ENCODE data around the gene RAPGEF4.

RAPGEF4 gene

DNA sequence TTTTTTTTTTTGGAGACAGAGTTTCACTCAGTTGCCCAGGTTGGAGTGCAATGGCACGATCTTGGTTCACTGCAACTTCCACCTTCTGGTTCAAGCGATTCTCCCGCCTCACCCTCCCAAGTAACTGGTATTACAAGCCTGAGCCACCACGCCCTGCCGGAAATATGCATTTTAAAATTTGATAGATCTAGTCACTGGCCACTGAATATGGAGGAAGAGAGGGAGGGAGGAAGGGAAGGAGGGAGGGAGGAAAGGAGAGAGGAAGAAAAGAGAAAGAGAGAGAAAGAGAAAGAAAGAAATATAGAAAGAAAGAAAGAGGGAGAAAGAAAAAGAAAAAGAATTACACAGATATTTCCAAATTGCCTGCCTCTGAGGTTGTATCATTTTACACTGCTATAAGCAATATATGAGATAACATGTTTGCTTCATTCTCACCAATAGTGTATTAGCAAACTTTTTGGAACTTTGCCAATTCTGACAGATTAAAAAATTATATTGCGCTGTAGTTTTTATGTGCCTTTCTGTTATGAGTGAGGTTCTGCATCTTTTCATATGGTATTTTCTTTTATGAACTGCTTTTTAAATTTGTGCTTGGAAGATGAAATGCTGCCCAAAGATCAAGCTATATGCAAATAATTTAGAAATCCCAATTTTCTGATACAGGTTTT lies 178.8 kb downstream of the RAPGEF4 start:
- no peak for DNase-seq

DNA sequence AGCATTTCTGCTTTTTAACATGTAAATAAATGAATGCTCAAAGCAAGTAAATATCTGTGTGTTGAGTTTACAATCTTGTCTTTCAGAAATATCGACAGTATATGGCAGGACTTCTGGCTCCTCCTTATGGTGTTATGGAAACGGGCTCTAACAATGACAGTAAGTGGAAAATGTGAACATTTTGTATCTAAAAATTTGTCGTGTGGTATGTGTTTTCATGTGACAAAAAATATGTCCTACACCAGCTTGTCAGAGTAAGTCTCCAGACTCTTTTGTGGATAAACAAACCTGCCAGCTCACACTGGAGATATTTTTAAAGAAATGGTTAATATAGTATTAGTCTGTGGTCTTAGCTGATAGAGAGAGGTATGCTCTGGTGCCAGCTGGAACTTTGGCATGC lies 182.1 kb downstream of the RAPGEF4 start:
- no peak for DNase-seq

DNA sequence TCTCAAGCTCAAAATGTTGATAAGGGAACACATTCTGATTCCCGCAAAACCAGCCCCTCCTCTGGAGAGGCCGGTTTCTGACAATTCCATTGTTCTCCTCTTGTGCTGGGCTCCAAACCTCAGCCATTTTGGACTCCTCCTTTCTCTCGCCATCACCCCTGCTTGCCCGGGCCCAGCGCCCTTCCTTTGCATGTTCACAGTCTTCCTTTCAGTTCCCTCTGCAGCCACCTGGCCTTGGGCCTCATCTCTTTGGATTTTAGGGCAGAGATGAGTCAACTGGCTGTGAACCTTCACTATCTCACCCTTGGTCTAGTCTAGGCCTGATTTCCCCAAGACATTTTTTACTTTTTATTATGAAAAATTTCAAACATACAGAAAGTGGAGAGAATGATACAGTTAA lies 184.1 kb downstream of the RAPGEF4 start:
- no peak for DNase-seq

DNA sequence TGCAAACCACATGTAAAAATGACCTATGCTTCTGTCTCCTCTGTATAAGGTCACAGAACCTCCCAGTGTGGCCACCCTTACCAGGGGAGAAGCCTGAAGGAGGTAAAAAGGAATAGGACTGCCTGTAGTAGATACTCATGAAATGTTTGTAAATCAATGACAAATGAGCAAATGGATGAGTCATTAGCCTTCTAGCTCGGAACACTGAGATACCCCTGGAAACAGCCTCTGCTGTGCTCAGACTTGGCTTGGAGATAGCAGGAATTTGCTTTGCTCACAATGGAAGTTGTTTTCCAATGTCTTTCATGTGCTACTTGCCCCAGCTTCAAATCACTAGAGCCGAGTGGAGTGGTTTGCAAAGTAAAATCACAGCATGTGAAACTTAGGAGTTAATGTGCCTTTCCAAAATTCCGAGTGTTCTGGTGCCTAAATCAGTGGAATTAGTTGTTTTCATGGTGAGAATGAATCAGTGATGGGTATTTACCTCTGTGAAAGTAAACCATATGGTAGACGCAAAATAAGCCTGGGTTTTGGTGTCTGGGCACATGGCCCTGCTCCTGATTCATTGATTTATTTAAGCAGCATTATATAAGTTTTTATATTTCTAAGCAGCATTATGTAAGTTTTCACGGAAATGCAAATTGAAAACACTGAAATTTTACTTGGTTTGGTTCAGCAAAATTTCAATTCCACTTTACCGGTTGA lies 186.0 kb downstream of the RAPGEF4 start:
- DNase-seq: no peak

DNA sequence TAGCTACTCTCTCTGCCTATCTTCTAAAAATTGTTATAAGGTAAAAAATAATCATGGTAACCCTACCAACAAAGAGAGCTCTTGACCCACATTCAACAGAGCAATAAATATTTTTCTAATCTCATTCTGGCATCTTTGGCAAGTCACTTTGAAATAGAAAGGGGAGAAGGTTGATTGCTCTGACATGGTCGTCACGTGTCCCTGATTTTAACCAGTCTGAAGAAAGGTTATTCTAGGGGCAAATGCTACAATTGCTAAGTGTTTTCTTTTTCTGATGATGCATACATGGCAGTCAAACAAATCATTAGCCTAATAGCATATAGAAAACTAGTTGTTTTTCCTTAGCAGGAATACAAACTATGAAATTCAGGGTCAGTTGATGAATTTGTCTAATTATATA lies 186.7 kb downstream of the RAPGEF4 start:
- DNase-seq: no peak

DNA sequence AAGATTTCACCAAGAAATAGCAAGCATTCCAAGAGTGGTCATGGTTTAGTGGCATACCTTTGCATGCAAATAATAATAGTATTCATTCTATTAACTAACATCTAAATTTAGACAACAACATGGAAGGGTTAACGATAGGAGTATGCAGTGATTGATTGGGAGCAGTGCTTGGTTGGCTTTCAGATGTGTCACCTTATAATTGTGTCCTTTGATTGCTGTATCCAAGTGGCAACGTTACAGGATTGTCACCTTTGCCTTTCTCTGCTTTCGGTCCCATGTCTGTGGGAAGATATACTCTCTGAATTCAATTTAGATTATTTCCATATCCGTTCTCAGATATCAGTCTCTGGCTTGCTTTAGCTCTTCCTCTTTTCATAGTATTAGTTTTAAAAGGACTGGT lies 187.2 kb downstream of the RAPGEF4 start:
- no peak for DNase-seq

DNA sequence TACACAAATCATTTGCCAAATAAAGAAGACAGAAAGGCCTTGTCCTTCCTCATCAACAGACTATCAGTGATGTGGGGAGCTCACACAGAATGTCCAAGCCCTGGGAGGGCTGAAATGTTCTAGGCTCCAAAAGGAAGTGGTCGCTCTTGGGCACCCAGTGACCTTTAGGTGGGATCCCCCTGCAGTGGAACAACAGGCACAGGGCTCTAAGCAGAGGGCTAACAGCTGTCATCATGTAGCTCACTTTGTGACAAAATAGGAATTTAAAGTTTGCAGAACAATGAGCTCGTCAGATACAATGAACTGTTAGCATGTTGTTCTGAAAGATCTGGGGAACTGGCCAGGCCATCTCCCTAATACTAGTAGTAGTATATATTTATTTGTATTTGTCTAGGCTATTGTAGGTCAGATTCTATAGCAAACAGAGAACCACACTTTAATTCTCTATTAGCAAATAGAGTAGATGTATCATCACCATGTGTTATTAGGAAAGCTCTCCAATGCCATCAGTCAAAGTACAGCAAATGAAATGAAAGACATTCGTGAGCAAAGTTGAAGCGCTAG lies 188.5 kb downstream of the RAPGEF4 start:
- no peak for DNase-seq

DNA sequence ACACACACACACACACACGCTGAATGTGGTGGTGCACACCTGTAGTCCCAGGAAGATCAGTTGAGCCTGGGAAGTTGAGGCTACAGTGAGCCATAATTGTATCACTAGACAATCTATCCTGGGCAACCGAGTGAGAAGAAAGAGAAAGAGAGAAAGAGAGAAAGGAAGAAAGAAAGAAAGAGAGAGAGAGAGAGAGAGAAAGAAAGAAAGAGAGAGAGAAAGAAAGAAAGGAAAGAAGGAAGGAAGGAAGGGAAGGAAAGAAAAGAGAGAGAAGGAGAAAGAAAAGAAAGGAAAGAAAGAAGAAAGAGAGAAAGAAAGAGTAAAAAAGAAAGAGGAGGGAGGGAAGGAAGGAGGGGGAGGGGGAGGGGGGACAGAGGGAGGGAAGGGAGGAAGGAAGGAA lies 190.0 kb downstream of the RAPGEF4 start:
- DNase-seq: no peak

DNA sequence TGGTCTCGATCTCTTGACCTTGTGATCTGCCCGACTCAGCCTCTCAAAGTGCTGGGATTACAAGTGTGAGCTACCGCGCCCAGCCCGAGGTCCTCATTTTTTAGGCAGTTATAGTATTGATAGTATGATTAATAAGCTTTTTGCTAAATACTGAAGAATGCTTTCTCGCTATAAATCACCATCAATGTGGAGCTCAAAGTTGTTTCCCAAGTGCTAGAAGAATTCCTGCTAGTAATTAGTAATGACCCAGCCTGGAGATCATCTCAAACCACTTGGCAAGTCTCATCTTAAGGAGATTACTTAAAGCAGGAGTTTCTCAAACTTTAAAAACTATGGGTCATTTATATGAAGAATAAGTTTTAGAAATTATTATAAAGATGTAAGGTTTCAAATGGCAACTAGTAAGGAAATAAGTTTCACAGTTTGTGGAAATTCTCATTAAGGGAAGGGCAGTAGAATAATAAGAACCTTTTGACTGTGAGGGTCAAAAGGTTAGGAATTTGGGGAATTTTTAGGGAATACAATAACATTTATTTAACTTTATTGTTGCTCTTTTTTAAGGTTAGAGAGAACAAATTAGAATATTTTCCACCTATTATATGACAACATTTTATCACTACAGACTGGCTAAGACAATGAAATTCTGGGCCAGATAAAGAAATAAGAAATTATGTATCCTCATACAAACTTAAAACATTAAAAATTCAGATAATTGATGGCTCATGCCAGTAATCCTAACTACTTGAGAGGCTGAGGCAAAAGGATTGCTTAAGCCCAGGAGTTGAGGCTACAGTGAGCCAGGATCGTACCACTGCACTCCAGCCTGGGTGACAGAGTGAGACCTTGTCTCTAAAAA lies 191.4 kb downstream of the RAPGEF4 start:
- DNase-seq: no peak

DNA sequence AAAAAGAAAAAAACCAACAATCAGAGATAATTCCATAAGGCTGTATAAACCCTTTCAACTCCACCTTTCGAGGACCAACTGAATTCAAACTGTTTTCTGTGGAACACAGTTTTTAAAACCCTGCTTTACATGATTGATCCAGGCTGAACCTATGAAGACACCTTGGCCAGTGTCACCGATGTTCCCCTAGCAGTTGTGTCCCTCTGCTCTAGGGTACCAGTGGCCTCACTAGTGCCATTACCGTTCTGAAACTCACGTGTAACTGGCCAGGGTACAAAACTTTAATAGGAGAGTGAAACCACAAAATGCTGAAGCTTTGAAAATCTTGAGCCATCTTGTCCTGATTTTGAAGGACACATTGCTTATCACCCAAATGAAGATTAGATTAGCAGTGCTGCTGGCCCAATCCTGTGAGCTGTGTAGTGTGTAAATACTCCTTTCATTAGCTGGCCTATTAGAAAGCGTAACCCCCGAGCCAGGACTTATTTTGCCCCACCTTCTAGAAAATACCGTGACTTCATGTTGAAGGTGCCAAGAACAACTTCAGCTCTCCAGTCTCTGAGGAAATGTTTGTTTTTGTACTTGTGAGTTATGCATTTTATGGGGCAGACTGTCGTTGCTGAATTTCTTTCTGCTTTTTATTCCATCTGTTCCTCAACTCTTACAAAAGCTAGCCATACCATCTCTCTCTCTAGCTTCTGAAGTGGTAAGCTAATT lies 192.2 kb downstream of the RAPGEF4 start:
- DNase-seq: no peak

DNA sequence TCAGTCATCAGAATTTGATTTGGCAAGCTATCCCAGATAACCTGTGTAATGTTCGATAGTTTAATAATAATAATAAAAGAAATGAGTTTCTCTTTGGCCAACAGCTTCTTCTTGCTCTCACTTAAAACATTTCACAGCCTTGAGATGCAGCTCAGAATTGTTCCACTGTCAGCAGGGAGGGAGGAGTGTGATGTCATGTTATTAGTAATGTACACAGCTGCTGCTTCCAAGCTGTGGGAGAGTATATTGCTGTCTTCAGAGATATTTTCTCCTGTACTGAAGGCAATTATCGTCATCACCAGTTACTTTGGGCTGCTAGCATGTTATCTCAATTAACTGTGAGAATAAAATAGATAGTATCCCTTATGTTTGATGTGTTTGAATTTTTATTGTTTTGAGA lies 193.1 kb downstream of the RAPGEF4 start:
- no peak for DNase-seq

DNA sequence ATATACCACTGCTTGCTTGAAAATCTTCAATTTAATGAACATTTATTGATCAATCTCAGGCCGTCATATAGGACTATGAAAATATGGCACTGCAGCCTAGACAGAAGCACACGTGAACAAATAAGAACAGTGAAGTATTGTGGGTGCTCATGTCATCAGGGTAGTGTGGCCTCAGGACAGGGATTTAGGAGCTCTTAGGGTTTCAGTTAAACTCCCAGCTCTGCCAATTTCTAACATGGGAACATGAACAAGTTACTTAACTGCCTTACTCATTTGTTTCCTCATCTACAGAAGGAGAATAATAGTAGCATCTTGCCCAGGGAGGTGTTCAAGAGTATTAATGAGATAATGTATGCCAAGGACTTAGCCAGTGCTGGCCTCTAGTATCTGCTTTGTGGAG lies 194.0 kb downstream of the RAPGEF4 start:
- DNase-seq: no peak

DNA sequence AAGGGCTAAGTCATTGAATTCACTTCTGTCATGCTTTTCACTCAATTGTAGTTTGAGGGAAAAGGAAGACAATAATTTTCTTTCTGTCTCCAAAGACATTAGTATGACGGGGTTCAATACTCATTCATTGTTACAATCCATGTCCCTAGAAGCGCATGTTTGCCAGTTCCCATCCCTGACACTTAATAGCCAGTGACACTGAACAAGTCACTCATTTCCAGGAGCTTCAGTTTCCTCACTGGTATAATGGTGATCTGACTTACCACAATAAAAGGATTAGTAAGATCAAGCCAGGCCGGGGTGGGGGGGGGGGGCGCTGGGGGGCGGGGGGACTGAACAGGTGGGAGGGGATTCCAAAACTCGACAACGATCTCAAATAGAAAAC lies 195.2 kb downstream of the RAPGEF4 start:
- DNase-seq: no peak

DNA sequence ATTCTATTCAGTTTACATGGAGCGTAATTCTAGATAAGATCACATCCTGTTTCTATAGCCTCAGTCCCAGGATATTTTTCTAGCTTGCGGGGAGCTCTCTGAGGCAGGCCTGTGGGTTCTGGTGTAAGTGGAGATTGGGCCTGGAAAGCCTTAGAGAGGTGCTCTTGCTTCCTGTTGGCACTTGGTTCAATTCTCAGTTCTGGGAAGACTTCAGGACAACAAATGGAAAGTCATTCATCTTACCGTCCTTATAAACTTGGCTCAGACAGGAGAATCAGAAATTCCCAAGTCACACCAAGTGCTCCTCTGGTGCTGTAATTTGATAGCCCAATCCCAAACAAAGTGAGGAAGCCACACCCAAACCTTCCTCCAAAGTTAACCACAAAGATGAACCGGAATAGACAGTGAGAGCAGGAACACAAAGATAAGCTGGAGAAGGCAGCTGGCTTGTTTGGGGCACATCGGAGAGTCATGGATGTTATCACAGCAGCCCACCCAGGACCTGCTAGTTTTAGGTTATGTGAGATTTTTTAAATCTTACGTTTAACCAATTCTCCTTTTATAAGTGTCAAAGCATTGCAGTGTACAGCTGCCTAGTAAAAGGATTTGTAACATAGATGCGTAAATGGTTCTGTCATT lies 195.7 kb downstream of the RAPGEF4 start:
- no peak for DNase-seq

DNA sequence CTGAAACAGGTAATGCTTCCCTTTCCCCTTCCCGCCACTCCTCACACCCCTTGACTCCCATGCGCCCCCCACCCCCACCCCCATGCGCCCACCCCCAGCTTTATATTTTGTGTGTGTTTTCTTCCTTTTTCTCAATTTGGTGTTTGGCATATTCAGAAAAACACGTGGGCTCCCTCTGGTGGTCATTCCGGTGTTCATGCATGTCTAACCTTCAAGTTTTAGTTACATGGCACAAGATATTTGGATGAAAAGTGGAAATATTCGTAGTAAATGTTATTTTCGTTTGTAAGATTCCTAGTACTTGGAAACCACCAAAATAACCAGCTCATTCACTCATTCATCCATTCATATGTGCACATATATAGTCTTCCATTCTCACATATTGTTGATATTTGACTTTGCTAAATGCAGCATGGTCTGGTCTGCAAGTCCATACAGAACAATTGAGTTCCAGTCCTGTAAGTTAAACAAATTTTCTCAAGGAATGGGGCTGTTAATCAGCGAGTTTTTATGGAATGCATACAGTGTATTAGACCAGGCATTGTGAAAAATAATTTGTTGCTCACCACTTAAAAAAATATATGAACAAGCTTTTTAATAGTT lies 196.4 kb downstream of the RAPGEF4 start:
- DNase-seq: peak; percentile 32

DNA sequence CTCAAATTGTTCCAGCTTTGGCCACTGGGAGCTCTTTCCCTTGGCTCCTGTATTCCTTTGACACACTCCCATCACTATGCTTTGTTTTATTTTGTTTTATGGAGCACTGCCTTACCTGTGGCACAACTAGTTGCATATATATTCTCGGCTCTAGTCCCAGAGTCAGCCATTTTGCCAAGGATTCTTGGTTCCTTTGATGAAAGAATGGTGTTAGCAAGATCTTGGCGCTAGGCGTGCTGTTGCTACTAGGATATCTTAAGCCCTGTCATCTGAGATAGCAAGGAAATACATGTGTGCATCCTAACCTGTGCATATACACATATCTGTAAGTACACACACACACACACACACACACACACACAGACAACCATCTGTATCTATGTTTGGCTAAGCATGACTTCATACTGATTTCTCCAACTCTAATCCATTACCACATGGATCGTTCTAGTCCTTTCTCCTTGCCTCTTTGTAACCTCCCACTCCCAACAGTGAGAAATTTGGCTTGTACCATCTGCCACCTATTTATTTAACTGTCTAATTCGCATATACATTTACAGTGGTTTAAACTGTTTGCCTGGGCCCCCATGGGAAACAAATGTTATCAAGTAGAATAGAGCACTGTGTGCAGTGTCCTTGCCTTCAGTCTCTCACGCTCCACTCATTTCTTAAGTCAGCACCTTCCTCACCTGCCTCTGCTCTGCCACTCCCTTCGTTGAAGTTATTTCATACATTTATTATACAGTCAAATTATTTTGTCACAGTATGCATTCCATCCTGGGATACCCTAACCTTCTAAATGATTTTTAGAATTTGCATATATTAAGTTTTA lies 202.5 kb downstream of the RAPGEF4 start:
- no peak for DNase-seq

DNA sequence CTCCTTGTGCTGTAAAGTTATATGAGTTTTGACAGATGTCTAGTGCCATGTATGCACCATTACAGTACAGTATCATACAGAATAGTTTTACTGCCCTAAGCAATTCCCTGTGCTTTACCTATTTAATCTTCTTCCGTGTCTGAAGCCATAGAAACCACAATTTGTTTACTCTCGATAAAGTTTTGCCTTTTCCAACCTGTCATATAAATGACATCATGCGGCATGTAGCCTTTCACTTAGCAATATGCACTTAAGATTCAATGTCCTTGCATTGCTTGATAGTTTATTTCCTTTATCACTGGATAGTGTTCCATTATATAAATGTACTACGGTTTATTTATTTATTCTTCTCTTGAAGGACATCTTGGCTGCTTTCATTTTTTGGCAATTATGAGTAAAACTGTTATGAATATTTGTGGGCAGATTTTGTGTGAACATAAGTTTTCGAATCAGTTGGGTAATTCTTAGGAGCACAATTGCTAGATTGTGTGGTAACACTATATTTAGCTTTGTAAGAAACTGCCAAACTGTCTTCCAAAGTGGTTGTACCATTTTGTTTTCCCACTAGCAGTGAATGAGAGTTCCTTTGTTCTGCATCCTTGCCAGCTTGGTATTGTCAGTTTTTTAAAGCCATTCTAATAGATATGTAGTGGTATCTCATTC lies 203.2 kb downstream of the RAPGEF4 start:
- no peak for DNase-seq

DNA sequence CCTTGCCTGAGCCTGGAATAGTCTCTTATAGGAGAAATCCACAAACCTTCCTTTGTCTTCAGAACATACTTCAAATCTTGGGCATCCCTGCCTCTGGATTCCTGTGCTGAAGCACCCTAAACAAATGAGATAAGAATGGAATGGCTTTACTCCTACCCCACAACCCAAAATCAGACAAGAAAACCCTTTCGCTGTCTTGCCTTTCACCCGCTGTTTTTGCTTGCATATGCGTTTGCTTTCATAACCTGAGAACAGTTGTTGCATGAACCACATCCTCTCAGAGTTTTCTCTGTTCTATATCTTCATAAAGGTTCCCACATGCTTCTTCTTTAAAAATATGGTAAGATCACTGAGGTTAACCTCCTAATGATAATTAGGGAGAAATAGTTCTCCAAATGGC lies 207.9 kb downstream of the RAPGEF4 start:
- no peak for DNase-seq

DNA sequence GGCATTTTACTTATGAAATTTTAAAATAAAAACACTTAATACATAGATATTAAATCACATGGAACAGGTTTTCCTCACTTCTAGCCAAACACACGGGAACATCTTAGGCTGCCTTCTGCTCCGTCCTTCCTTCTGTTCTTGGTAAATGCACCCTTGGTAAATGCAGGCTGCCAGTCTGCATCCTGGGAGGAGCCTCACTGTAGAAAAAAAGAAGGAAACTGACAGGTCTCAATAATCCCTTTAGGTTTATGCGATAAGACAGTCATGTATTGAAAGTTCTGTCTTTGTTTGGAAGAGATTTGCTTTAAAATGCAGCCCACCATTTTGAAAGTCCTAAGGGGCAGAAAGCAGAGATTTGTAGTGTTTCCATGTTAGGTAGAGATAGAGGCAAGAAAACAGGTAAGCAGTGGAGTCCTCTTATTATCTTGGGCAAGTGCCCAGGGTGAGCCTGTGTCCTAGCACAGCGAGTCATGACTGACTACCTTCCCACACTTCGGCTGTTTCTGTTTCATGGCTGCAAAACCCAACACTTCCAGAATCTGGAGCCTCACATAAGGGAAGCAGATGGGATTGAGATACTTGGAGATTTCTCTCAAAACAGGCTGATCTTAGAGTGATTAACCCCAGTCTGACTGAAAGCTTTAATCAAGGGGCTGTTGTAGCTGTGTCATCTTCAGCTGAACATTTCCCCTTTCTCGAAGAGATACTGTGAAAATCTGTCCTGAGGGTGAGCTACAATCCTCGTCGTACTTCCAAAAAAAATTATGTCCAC lies 208.6 kb downstream of the RAPGEF4 start:
- DNase-seq: no peak
